ENCODE measurements around the gene TMEM154. TPM values are rescaled to one million over a fixed set of nuclear protein-coding genes. Genes with fewer than 3 reads are reported as not detected.

Gene TMEM154
- total RNA-seq, 4 donors from 2014 or later, result 1.8 to 5.4 (median 3.9) TPM

- H3K4me3 ChIP-seq, result no peak overlapping the region
- in situ Hi-C loops (cut with MboI; ENCODE audit: low pct_ligation_motif_present in 1 of 4, low pct_unique_long_range_greater_than_20kb in 1 of 4, low sequenced_read_pairs in 3 of 4), result no loop called here
- 95 to 96% methylated on average over 5 to 6 of the region's 6 CpGs for WGBS, 2 donors (ENCODE audit: low coverage in 1 of 2)
- no peak for TF ChIP-seq CTCF (IDR thresholded peaks at IDR 0.05)
- no peak for TF ChIP-seq POLR2A (IDR thresholded peaks at IDR 0.05)
- no peak for TF ChIP-seq POLR2AphosphoS5 (IDR thresholded peaks at IDR 0.05)
- TF ChIP-seq EP300 (IDR thresholded peaks at IDR 0.05; ENCODE audit: low read depth), result no peak
- no peak for DNase-seq
- H3K9me3 ChIP-seq, result no peaks in the 10 kb centered on the region
- no peaks in the 10 kb centered on the region for H3K4me1 ChIP-seq
- no peak overlapping the region for H3K27ac ChIP-seq
- no peaks in the 10 kb centered on the region for H3K36me3 ChIP-seq
- H3K27me3 ChIP-seq, result no peaks in the 10 kb centered on the region
- intact Hi-C loops (cut with DNase I; ENCODE audit: low total_unique reads), result no loop called here
These were observed 35.3 kb upstream of the TMEM154 start for GRCh38 chr4:152715076-152715475.

- Histone ChIP-seq H3K27me3 (no peaks in the 10 kb centered on the region), H3K4me3 (no peak overlapping the region), H3K4me1 (no peaks in the 10 kb centered on the region), H3K27ac (no peak overlapping the region), H3K9me3 (no peaks in the 10 kb centered on the region), H3K36me3 (no peaks in the 10 kb centered on the region)
- WGBS, 2 donors (ENCODE audit: low coverage in 1 of 2), result 50 to 68% methylated on average over 2 of the region's 2 CpGs
- in situ Hi-C loops (cut with MboI; ENCODE audit: low pct_ligation_motif_present in 1 of 4, low pct_unique_long_range_greater_than_20kb in 1 of 4, low sequenced_read_pairs in 3 of 4), result no loop called here
- TF ChIP-seq CTCF (IDR thresholded peaks at IDR 0.05) (no peak), EP300 (IDR thresholded peaks at IDR 0.05; ENCODE audit: low read depth) (no peak), POLR2AphosphoS5 (IDR thresholded peaks at IDR 0.05) (no peak), POLR2A (IDR thresholded peaks at IDR 0.05) (no peak)
- DNase-seq, result no peak
- intact Hi-C loops (cut with DNase I; ENCODE audit: low total_unique reads), result no loop called here
These were observed 34.3 kb upstream of the TMEM154 start for GRCh38 chr4:152713951-152714705.

- Histone ChIP-seq H3K27me3 (no peaks in the 10 kb centered on the region), H3K9me3 (no peaks in the 10 kb centered on the region), H3K27ac (no peak overlapping the region), H3K4me1 (no peaks in the 10 kb centered on the region), H3K4me3 (no peak overlapping the region), H3K36me3 (no peaks in the 10 kb centered on the region)
- TF ChIP-seq EP300 (IDR thresholded peaks at IDR 0.05; ENCODE audit: low read depth) (no peak), POLR2A (IDR thresholded peaks at IDR 0.05) (no peak), CTCF (IDR thresholded peaks at IDR 0.05) (no peak), POLR2AphosphoS5 (IDR thresholded peaks at IDR 0.05) (no peak)
- in situ Hi-C loops (cut with MboI; ENCODE audit: low pct_ligation_motif_present in 1 of 4, low pct_unique_long_range_greater_than_20kb in 1 of 4, low sequenced_read_pairs in 3 of 4), result no loop called here
- WGBS, 2 donors (ENCODE audit: low coverage in 1 of 2), result 49 to 62% methylated on average over 5 to 6 of the region's 6 CpGs
- intact Hi-C loops (cut with DNase I; ENCODE audit: low total_unique reads), result no loop called here
- DNase-seq, result no peak
These were observed 30.1 kb upstream of the TMEM154 start for GRCh38 chr4:152709675-152710438.

- Histone ChIP-seq H3K36me3 (no peaks in the 10 kb centered on the region), H3K4me1 (no peaks in the 10 kb centered on the region), H3K27ac (no peak overlapping the region), H3K4me3 (no peak overlapping the region), H3K9me3 (no peaks in the 10 kb centered on the region), H3K27me3 (no peaks in the 10 kb centered on the region)
- intact Hi-C loops (cut with DNase I; ENCODE audit: low total_unique reads) (no loop called here), in situ Hi-C loops (cut with MboI; ENCODE audit: low pct_ligation_motif_present in 1 of 4, low pct_unique_long_range_greater_than_20kb in 1 of 4, low sequenced_read_pairs in 3 of 4) (no loop called here)
- DNase-seq, result no peak
- WGBS, 2 donors (ENCODE audit: low coverage in 1 of 2), result 56 to 88% methylated on average over 2 to 4 of the region's 4 CpGs
- TF ChIP-seq EP300 (IDR thresholded peaks at IDR 0.05; ENCODE audit: low read depth), result no peak
These were observed 29.0 kb upstream of the TMEM154 start for GRCh38 chr4:152708796-152709195.

All from transverse colon (tissue), 4 donors.